HG03097 (cell line): ENCODE data around the gene ZNF507.
"Not testable (repeated sequence)": the region's sequence is repeated elsewhere in the genome, so short reads cannot be mapped to it uniquely, and the experiment has no call there.

Source experiments
- ATAC-seq: cut with Tn5 transposase; IDR thresholded peaks from one replicate; pipeline ENCODE4 v1.9.1; 2021; ENCODE audit not compliant: unreplicated experiment, low FRiP score

Gene ZNF507

DNA sequence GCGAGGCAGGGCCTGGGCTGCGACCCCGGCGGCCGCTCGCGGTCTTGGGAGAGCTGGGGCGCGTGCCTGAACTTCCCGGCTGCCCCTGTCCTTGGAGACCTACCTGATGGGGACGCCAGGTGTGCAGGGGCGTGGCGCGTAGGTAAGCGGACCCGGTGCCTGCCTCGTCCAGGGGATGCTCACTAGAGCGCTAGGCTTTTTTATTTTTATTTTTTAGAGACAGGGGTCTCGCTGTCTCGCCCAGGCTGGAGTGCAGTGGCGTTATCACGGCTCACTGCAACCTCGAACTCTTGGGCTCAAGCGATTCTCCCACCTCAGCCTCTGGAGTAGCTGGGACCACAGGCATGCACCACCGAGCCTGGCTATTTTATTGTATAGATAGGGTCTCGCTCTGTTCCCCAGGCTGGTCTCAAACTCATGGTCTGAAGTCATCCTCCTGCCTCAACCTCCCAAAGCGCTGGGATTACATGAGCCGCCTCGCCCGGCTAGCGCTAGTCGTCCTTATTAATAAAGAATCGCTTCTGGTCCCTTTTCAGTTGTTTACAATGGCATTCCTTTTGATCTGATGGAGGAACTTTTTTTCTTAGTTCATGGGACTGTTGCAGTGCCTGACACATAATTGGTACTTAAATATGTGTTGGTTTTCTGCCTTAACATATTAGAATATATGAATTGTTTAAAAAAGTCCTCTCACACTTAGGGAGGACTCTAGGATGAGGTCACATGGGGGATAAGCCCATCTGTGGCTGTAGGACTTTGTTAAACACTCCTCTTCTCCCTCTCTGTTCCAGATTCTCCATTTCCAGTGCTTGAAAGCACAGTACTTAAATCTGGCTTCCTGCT is 61.0 kb downstream of the ZNF507 start:
- ATAC-seq: no peak

DNA sequence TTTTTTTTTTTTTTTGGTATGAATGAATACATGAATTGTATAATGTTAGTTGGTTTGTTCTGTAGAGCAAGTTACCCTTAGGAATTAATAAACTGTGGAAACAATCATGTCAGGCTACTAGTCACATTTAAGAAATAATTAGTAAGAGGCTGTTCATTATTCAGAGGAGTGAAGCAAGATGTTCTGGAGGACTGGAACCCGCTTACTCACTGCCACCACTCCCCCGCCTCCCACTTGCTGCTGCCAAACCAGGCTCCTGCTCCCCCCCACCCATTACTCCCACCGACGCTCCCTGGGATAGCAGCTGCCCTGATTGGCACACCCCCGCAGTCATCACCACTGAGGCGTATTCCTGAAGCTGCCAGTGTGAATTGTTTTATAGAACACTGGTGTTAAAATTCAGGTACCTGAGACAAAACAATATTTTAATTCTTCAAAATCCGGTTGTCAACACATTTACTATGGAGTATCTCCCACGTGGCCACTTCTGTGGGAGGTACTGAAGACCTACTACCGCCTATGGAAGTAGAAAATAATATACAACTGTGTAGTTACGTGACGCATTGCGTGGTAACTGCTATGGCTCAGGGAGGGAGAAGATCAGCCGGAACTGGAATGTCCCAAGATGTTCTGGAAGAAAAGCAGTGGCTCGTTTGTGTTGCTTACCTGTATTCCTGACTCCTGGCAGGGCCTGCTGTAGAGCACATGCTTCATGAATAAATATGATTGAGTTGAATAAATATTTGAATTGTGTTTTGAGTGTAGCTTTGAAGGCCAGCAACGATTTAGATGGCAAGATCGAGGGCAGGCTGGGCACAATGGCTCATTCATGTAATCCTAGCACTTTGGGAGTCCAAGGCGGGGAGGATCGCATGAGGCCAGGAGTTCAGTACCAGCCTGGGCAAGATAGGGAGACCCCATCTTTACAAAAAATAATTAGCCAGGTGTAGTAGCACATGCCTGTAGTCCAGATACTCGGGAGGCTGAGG is 61.9 kb downstream of the ZNF507 start:
- no peak for ATAC-seq

DNA sequence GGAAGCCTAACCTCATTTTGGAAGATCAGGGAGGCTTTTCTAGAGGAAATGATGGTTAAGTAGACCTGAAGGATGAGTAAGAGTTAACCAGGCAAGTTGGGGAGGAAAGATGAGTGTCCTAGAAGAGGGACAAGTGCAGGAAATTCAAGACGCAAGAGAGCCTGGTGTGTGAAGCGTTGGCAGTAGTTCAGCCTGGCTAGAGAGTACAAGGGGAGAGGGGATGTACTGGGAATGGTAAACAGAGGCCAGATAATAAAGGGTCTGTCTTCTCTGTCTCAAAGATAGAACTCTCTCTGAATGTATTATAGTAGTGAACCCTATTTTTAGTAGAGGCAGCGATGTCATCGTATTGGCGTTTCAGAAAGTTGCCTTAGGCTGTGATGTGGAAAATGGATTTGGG is 69.8 kb downstream of the ZNF507 start:
- ATAC-seq: no peak

DNA sequence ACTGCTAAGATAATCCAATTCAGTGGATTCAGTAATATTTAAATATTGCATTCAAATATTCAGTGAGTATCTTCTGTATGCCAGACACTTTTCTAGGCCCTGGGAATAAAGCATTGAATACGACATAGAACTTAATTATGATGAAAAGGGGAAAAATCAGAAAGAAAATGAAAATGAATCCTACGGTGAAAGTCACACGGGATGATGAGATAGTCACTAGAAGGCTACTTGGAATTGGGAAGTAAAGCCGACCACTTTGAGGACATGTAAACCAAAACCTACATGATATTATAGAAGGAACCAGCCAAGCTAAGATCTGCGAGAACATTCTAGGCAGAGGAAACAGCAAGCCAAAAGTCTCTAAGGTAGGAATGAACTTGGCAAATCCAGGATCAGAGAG is 70.3 kb downstream of the ZNF507 start:
- no peak for ATAC-seq

DNA sequence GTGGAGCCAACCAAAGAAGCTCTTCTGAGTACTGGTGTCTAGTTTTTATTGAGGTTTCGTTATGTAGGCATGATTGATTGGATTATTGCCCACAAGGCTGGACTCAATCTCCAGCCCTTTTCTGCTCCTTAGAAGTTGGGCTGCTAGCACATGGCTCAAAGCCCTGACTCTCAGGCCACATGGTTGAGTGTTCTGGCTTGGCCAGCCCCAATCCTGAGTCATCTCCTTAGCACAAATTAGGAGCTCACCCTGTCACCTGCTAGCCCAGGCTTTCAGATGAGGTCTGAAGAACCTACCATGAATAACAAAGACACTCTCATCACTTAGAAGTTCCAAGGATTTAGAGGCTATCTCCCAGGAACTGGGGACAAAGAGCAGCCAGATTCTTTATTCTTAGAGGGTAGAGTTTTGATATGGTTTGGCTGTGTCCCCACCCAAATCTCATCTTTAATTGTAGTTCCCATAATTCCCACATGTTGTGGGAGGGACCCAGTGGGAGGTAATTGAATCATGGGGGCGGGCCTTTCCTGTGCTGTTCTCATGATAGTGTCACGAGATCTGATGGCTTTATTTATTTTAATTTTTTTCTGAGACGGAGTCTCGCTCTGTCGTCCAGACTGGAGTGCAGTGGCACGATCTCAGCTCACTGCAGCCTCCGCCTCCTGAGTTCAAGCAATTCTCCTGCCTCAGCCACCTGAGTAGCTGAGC is 71.5 kb downstream of the ZNF507 start:
- no peak for ATAC-seq

DNA sequence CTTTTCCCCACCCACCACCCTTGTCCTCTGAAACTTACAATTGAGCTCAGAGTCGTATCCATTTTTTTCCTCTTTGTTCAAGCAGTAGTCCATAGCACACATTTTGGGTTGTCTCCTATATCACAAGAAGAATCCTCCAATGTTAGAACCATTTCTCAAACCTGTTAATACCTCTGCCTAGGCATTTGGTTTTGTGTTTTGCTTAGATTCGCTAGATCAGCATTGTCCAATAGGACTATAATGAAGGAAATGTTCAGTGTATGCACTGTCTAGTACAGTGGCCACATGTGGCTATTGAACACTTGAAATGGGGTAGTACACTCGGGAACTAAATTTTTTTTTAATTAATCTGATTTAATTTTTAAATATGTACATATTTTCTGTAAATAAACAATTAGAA is 72.7 kb downstream of the ZNF507 start:
- ATAC-seq: no peak

DNA sequence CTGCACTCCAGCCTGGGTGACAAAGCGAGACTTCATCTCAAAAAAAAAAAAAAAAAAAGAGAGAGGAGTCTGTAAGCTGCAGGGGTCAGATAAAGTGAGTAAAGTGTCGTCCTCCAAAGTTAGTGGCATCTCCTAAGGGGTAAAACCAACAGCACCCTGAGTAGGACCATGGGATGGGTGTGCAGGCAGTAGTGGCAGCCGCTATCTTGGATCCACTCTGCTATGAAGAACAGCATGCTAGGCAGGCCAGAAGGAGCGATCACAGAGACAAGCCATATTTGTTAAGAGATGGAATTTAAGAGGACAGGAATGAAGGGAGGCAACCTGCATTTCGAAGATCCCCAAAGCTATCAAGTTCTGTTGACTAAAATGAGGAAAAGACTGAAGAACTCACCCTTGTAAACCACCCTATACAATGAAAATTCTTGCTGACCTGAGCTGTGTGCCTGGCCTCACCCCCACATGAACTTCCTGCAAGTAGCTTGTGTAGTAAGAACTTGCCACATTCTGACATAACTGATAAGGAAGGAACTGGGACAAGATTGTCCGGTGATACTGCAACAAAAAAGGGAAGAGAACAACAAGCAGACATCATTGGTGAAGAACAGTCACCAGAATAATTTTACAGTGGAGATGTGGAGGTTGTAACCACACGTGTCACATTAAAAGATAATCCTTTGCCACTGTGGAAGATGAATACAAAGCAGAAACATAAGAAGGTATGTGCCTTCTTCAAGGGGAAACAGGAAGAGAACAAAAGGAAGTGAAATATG is 76.4 kb downstream of the ZNF507 start:
- no peak for ATAC-seq

DNA sequence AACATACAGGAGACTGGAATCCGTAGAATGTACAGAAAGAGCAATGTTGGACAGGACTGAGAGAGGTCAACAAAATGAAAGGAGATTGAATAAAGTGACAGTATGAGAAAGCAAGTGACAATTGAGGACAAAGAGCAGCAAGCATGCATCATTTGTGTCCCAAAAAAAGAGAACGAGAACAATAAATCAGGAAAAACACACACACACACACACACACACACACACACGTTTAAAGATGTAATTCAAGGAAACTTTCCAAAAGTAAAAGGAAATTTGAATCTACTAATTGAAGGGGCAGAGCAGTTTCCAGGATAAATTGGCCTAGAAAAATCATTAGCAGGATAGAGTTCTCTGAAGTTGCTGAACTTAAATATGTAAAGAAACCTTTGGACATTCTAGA is 77.0 kb downstream of the ZNF507 start:
- ATAC-seq: no peak

DNA sequence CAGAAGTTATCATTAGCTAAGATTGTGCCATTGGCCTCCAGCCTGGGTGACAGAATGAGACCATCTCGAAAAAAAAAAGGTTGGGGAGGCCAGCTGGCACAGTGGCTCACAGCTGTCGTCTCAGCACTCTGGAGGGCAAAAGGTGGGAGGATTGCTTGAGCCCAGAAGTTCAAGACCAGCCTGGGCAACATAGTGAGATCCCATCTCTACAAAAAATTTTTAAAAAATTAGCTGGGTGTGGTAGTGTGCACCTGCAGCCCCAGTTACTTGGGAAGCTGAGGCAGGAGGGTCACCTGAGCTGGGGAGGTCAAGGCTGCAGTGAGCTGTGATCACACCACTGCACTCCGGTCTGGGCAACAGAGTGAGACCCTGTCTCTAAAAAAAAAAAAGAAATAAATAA is 78.5 kb downstream of the ZNF507 start:
- not testable (repeated sequence) for ATAC-seq

DNA sequence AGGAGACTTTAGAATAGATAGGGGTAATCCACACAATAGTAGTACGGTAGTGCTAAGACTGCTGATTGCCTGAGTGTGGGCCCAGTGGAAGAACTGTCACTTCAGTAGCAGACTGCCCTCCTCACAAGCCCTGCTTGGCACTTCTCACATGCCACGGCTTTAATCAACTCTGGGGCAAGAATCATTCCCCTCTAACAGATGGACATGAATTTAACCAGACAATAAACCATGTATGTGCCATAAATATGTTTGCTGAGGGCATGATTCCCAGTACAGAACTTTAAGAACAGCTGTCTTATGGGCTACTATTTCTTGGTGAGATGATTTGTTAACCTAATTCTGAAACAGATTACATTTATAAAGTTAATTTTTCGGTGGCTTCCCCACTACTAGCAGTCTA is 82.1 kb downstream of the ZNF507 start:
- no peak for ATAC-seq

DNA sequence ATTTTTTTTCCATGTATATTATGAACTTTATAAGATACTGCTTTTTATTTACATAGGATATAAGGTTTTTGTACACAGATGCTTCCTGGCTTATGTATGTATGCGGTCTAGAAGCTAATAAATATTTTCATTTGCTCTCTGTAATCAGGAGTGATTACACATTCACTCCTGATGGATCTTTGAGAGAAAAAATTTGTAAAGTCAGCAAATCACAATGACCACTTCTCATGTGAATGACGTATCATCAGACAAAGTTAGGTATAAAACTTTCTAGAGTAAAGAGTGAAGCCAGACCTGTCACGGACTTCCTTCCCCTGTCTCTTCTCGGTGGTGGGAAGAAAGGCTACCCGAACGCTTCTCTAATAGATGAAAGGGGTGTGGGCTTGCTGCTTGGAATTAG is 91.3 kb downstream of the ZNF507 start:
- no peak for ATAC-seq

DNA sequence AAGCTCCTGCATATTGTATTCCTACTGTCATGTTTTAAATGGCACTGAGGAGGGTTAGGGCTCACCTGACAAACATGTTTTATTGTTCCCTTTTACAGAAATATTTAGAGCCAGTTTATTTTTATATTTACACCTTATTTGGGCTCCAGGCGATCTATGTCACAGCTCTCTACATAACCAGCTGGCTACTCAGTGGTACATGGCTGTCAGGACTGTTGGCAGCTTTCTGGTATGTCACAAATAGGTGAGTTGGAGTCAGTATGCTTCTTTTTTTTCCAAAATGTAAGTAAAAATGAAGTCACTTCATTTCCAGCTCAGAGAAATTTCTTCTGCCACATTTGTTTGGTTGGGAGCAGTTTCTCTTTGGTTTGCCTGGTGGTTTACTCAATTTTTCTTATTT is 91.7 kb downstream of the ZNF507 start:
- no peak for ATAC-seq
